NT2/D1 (cell line): ENCODE measurements around the gene ICAM2.
"Not testable (repeated sequence)": the region's sequence is repeated elsewhere in the genome, so short reads cannot be mapped to it uniquely, and the experiment has no call there.

Experiments used
- DNase-seq: peaks from one replicate; pipeline ENCODE4 v3.0.0-alpha.2; 2011; ENCODE audit warnings: low read depth, low spot score
- H3K27me3 ChIP-seq: 2 replicates; pipeline ENCODE4 v1.6.0; 2011; ENCODE audit warnings: mild to moderate bottlenecking; ENCODE audit not compliant: insufficient read length, insufficient read depth
- H3K36me3 ChIP-seq: 2 replicates; pipeline ENCODE4 v1.6.1; 2011; ENCODE audit warnings: mild to moderate bottlenecking, low read length, mixed read lengths; ENCODE audit not compliant: insufficient read depth, insufficient read length
- H3K4me1 ChIP-seq: 2 replicates; pipeline ENCODE4 v1.5.1; 2011; ENCODE audit not compliant: insufficient read depth, insufficient read length
- H3K4me3 ChIP-seq: 2 replicates; pipeline ENCODE4 v1.5.1; 2011; ENCODE audit warnings: low read depth; ENCODE audit not compliant: insufficient read length
- H3K9ac ChIP-seq: 2 replicates; pipeline ENCODE4 v1.6.0; 2011; ENCODE audit warnings: low read depth; ENCODE audit not compliant: insufficient read length
- H3K9me3 ChIP-seq: 2 replicates; pipeline ENCODE4 v1.5.1; 2011; ENCODE audit warnings: mild to moderate bottlenecking, low read length; ENCODE audit not compliant: insufficient read depth
- SUZ12 ChIP-seq: IDR thresholded peaks from 2 replicates; pipeline ENCODE4 v1.6.1; 2011; ENCODE audit not compliant: insufficient read length, insufficient read depth; ENCODE audit errors: extremely low read depth
- YY1 ChIP-seq: IDR thresholded peaks from 2 replicates; pipeline ENCODE4 v1.6.1; 2011; ENCODE audit not compliant: insufficient read length, insufficient read depth
- ZNF274 ChIP-seq: IDR thresholded peaks from 2 replicates; pipeline ENCODE4 v1.6.1; 2011; ENCODE audit warnings: mild to moderate bottlenecking, low read depth, low read length

The ICAM2 gene

GRCh38 chr17:63985387-63986140 lies 34.9 kb downstream of the ICAM2 start:
- DNase-seq: no peak
- peaks cover 34% of the 10 kb centered on the region for H3K4me1 ChIP-seq
- peaks cover 8% of the 10 kb centered on the region for H3K27me3 ChIP-seq
- TF ChIP-seq SUZ12: no peak
- TF ChIP-seq ZNF274: no peak
- H3K4me3 ChIP-seq: no peak overlapping the region
- H3K9ac ChIP-seq: no peak overlapping the region
- no peaks in the 10 kb centered on the region for H3K36me3 ChIP-seq
- H3K9me3 ChIP-seq: peaks cover 9% of the 10 kb centered on the region; the same call in 1 of the 2 replicates

- Histone ChIP-seq H3K4me3 (no peak overlapping the region), H3K27me3 (peaks cover 5% of the 10 kb centered on the region), H3K36me3 (no peaks in the 10 kb centered on the region), H3K9ac (no peak overlapping the region), H3K4me1 (peaks cover 28% of the 10 kb centered on the region), H3K9me3 (peaks cover 9% of the 10 kb centered on the region; the same call in 1 of the 2 replicates)
- DNase-seq: no peak
- TF ChIP-seq YY1 (no peak), SUZ12 (no peak), ZNF274 (no peak)
Measured at GRCh38 chr17:63984651-63985386, 35.6 kb downstream of the ICAM2 start.

GRCh38 chr17:63984236-63984635 lies 36.2 kb downstream of the ICAM2 start:
- H3K4me3 ChIP-seq: no peak overlapping the region
- H3K9ac ChIP-seq: no peak overlapping the region
- H3K4me1 ChIP-seq: peaks cover 23% of the 10 kb centered on the region
- H3K9me3 ChIP-seq: peaks cover 9% of the 10 kb centered on the region; the same call in 1 of the 2 replicates
- H3K27me3 ChIP-seq: peaks cover under 1% of the 10 kb centered on the region
- no peak for TF ChIP-seq YY1
- TF ChIP-seq SUZ12: no peak
- no peak for TF ChIP-seq ZNF274
- DNase-seq: no peak
- no peaks in the 10 kb centered on the region for H3K36me3 ChIP-seq

GRCh38 chr17:63983320-63983719 lies 37.1 kb downstream of the ICAM2 start:
- H3K9ac ChIP-seq: no peak overlapping the region
- TF ChIP-seq ZNF274: no peak
- H3K27me3 ChIP-seq: no peaks in the 10 kb centered on the region
- no peak for DNase-seq
- no peaks in the 10 kb centered on the region for H3K36me3 ChIP-seq
- H3K9me3 ChIP-seq: peaks cover 9% of the 10 kb centered on the region; the same call in 1 of the 2 replicates
- peaks cover 22% of the 10 kb centered on the region for H3K4me1 ChIP-seq
- H3K4me3 ChIP-seq: no peak overlapping the region

GRCh38 chr17:63982641-63983040 lies 37.8 kb downstream of the ICAM2 start:
- peaks cover 15% of the 10 kb centered on the region for H3K4me1 ChIP-seq
- H3K27me3 ChIP-seq: not testable (repeated sequence)

GRCh38 chr17:63978272-63979200 lies 41.9 kb downstream of the ICAM2 start:
- no peak overlapping the region for H3K4me3 ChIP-seq
- DNase-seq: no peak
- H3K9me3 ChIP-seq: peaks cover 9% of the 10 kb centered on the region; the same call in 1 of the 2 replicates
- H3K36me3 ChIP-seq: no peaks in the 10 kb centered on the region
- no peak overlapping the region for H3K9ac ChIP-seq
- peaks cover 11% of the 10 kb centered on the region for H3K4me1 ChIP-seq
- H3K27me3 ChIP-seq: no peaks in the 10 kb centered on the region
- TF ChIP-seq SUZ12 (no peak), YY1 (no peak), ZNF274 (no peak)

More at GRCh38 chr17:63982641-63983040, 37.8 kb downstream of the ICAM2 start:
- not testable (repeated sequence) for H3K9ac ChIP-seq, H3K9me3 ChIP-seq, DNase-seq, H3K4me3 ChIP-seq, H3K36me3 ChIP-seq

- no peak overlapping the region for H3K9ac ChIP-seq
- H3K27me3 ChIP-seq: no peaks in the 10 kb centered on the region
- DNase-seq: no peak
- no peaks in the 10 kb centered on the region for H3K36me3 ChIP-seq
- H3K4me3 ChIP-seq: no peak overlapping the region
- peaks cover 11% of the 10 kb centered on the region for H3K4me1 ChIP-seq
- peaks cover 2% of the 10 kb centered on the region; the same call in 1 of the 2 replicates for H3K9me3 ChIP-seq
- TF ChIP-seq ZNF274: no peak
- no peak for TF ChIP-seq YY1
- no peak for TF ChIP-seq SUZ12
Measured at GRCh38 chr17:63976702-63977101, 43.7 kb downstream of the ICAM2 start.
